ENCODE data around the gene PIGV. TPM values are rescaled to one million over a fixed set of nuclear protein-coding genes. Genes with fewer than 3 reads are reported as not detected.

PIGV gene
- total RNA-seq, 1 experiment from 2014 or later = 7.5 TPM

DNA sequence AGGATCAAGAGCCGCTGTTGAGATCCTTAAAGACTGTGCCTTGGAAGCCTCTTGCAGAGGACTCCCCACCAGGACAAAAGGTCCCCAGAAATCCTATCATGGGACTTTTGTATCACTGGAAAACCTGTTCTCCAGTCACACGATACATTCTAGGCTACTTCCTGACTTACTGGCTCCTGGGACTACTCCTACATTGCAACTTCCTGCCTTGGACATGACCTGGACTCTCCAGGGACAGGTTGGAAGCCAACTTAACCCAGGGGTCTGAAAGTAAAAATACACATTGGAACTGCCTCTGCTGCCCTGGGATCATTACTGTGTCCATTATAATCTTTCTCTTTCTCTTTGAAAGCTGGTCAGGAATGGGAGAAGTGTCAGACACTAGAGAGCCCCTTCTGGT, 9.9 kb downstream of the PIGV start:
- H2AFZ ChIP-seq (ENCODE audit: low read length) = no peak overlapping the region
- H2BK120ac ChIP-seq (ENCODE audit: low read depth, low read length, poor library complexity, severe bottlenecking) = no peak overlapping the region
- no peak overlapping the region for H3K14ac ChIP-seq (ENCODE audit: insufficient read depth, low read length)
- Mint-ChIP-seq H3K9me3 (peaks cover 7 to 8% of the 10 kb centered on the region in 2 experiments; a peak in 4 of 5 replicates), H3K4me1 (peaks cover 16 to 17% of the 10 kb centered on the region in 2 experiments), H3K4me3 (no peak overlapping the region; a peak in 1 of 5 replicates), H3K27ac (no peak overlapping the region; a peak in 2 of 7 replicates), H3K27me3 (ENCODE audit: low read depth) (no peaks in the 10 kb centered on the region), H3K36me3 (ENCODE audit: insufficient read depth in 1 of 3, low read depth in 3 of 3) (peaks cover 12 to 23% (median 22%) of the 10 kb centered on the region in 3 experiments)
- H4K8ac ChIP-seq (replicated peaks; ENCODE audit: insufficient read length, low read depth, low read length) = no peak overlapping the region
- no peak overlapping the region for H3K4ac ChIP-seq (ENCODE audit: low read depth, low read length)
- no peaks in the 10 kb centered on the region for H3K23me2 ChIP-seq (ENCODE audit: insufficient read length, low read depth, low read length, poor library complexity, severe bottlenecking)
- peaks cover 4% of the 10 kb centered on the region; the same call in 1 of the 2 replicates for H3K4me1 ChIP-seq (ENCODE audit: insufficient read depth, low read length)
- WGBS (ENCODE audit: extremely low coverage, insufficient read length, low lambda C conversion rate) = no CpG with 5 or more reads among the region's 2 CpGs
- H2BK20ac ChIP-seq (ENCODE audit: low read depth, low read length, poor library complexity, severe bottlenecking) = no peak overlapping the region
- no peak overlapping the region for H2BK12ac ChIP-seq (ENCODE audit: insufficient read length, low read depth, low read length)
- H4K20me1 ChIP-seq (ENCODE audit: control insufficient read depth, insufficient read depth, insufficient read length) = no peaks in the 10 kb centered on the region
- H4K91ac ChIP-seq (ENCODE audit: insufficient read length, low read depth, low read length) = no peak overlapping the region
- no peak for DNase-seq
- no peak overlapping the region for H3K9ac ChIP-seq (ENCODE audit: extremely low read depth, insufficient read length, low read length)
- H4K5ac ChIP-seq (ENCODE audit: insufficient read length, low read depth, low read length) = no peak overlapping the region
- no peaks in the 10 kb centered on the region for H3K27me3 ChIP-seq (ENCODE audit: insufficient read depth, low read length)
- H3K23ac ChIP-seq (ENCODE audit: insufficient read length, low read depth, low read length) = no peak overlapping the region
- no peak overlapping the region for H2BK15ac ChIP-seq (ENCODE audit: low read depth, low read length)
- H3K27ac ChIP-seq (ENCODE audit: insufficient read length, low read depth, low read length) = no peak overlapping the region
- H2BK5ac ChIP-seq (ENCODE audit: insufficient read length, low read length) = no peak overlapping the region
- no peak overlapping the region for H3K4me2 ChIP-seq (ENCODE audit: insufficient read depth, insufficient read length, low read length)
- H3K79me1 ChIP-seq (ENCODE audit: insufficient read depth, low read depth, low read length, poor library complexity, severe bottlenecking) = no peaks in the 10 kb centered on the region
- H2AK5ac ChIP-seq (ENCODE audit: insufficient read length, low read length) = no peak overlapping the region
- H3K56ac ChIP-seq (ENCODE audit: insufficient read length, low read depth, low read length) = no peak overlapping the region
- TF ChIP-seq, protein P1, sequence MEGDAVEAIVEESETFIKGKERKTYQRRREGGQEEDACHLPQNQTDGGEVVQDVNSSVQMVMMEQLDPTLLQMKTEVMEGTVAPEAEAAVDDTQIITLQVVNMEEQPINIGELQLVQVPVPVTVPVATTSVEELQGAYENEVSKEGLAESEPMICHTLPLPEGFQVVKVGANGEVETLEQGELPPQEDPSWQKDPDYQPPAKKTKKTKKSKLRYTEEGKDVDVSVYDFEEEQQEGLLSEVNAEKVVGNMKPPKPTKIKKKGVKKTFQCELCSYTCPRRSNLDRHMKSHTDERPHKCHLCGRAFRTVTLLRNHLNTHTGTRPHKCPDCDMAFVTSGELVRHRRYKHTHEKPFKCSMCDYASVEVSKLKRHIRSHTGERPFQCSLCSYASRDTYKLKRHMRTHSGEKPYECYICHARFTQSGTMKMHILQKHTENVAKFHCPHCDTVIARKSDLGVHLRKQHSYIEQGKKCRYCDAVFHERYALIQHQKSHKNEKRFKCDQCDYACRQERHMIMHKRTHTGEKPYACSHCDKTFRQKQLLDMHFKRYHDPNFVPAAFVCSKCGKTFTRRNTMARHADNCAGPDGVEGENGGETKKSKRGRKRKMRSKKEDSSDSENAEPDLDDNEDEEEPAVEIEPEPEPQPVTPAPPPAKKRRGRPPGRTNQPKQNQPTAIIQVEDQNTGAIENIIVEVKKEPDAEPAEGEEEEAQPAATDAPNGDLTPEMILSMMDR (conservative IDR thresholded peaks at IDR 0.05) = no peak
- no peak overlapping the region for H3K18ac ChIP-seq (ENCODE audit: insufficient read length, low read depth, low read length)
- H3K79me2 ChIP-seq (ENCODE audit: insufficient read depth, low read length) = no peaks in the 10 kb centered on the region
- no peak overlapping the region for H3T11ph ChIP-seq (ENCODE audit: low read length)
- H3K9me3 ChIP-seq (ENCODE audit: control insufficient read depth, low read depth, low read length) = no peaks in the 10 kb centered on the region
